ENCODE results near the gene RAPGEF6.
"Not testable (repeated sequence)": the region's sequence is repeated elsewhere in the genome, so short reads cannot be mapped to it uniquely, and the experiment has no call there.

The RAPGEF6 gene

DNA sequence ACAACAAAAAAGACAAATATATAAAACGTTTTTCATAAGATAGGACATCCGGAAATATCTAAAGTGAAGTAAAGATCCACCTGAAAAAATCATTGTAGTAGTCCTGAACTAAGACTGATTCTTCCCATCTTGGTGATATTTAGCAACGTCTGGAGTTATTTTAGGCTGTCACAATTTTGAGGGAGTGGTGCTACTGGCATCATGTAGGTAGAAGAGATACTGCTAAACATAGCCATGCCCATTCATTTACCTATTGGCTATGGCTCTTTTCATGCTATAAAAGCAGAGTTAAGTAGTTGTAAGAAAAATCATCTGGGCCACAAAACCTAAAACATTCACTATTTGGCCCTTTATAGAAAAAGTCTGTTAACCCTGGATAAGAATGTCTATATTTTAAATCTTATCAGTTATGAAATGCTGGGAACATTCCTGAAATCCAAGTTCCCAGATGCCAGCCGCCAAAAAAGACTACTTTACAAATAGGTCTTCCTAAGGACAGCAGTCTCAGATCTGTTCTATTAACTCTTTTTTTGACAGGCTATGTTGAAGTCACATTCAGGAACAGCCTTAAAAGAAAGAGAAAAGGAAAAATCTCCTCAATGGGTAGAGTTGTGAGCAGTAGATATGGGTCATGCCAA is 27.0 kb downstream of the RAPGEF6 start:
- no peak for DNase-seq

DNA sequence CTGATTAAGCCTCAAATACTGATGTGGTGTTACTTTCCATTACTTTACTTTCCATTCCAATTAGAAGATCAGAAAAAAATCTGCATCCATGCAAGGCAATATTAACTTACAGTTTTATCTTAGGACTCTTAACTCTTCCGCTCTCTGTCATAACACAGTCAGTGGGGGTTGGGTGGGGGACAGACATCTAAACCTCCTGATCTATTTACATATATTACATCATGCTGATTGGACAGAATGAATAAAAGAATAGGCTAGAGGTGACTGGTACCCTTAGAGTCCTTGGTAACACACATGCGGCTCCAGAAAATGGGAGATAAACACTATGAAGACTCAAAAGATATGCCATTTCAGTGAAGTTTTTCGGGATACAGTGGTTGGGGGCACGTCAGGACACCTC is 27.6 kb downstream of the RAPGEF6 start:
- no peak for DNase-seq

DNA sequence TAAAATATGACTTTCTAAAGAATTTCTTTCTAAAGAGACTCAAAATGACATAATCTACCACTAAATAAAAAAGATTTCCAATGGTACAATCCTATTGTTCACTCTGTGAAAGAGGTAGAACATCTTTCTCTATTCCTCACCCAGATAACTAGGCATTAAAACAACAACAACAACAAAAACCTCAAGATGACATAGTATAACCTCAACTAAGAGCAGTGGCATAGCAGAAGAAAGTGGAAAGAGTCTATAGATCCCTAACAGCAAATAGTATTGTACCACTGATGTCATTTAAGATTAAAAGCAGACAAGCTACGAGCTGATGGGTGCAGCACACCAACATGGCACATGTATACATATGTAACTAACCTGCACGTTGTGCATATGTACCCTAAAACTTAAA is 29.9 kb downstream of the RAPGEF6 start:
- DNase-seq = no peak

DNA sequence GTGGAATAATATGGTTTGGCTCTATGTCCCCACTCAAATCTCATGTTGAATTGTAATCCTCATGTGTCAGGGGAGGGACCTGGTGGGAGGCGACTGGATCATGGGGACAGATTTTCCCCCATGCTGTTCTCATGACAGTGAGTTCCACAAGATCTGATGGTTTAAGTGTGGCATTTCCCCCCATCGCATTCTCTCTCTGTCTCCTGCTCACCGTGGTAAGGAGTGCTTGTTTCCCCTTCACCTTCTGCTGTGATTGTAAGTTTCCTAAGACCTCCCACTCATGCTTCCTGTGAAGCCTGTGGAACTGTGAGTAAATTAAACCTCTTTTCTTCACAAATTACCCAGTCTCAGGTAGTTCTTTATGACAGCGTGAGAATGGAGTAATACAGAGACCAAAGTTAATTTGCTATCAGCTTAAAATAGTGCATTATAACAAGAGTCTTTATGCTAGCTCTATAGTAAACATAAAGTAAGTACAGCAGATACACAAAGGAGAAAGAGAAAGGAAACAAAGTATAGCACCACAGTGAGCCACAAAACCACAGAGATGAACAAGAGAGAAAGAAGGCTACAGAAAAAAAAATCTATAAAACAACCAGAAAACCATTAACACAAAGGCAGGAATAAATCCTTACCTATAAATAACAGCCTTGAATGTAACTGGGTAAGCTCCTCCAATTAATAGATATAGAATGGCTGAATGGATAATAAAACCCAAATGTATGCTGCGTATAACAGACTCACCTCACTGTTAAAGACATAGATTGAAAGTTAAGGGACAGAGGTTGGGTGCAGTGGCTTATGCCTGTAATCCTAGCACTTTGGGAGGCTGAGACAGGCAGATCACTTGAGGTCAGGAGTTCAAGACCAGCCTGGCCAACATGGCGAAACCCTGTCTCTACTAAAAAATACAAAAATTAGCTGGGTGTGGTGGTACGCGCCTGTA is 39.7 kb downstream of the RAPGEF6 start:
- DNase-seq = no peak

DNA sequence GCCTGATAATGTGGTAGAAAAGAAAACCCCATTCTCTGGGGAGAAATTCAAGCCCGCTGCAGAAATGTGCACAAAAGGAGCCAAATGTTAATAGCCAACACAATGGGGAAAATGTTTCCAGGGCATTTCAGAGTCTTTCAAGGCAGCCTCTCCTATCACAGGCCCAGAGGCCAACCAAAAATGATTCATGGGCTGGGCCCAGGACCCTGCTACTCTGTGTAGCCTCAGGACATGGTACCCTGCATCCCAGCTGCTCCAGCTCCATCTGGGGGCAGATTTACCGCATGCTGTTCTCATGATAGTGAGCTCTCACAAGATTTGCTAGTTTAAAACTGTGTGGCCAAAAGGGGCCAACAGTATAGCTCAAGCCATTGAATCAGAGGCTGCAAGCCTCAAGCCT is 41.1 kb downstream of the RAPGEF6 start:
- no peak for DNase-seq

DNA sequence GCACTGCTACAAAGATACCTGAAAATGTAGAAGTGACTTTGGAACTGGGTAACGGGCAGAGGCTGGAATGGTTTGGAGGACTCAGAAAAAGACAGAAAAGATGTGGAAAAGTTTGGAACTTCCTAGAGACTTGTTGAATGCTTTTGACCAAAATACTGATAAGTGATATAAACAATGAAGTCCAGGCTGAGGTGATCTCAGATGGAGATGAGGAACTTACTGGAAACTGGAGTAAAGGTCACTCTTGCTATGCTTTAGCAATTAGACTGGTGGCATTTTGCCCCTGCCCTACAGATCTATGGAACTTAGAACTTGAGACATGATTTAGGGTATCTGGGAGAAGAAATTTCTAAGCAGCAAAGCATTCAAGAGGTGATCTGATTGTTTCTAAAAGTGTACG is 41.6 kb downstream of the RAPGEF6 start:
- not testable (repeated sequence) for DNase-seq

DNA sequence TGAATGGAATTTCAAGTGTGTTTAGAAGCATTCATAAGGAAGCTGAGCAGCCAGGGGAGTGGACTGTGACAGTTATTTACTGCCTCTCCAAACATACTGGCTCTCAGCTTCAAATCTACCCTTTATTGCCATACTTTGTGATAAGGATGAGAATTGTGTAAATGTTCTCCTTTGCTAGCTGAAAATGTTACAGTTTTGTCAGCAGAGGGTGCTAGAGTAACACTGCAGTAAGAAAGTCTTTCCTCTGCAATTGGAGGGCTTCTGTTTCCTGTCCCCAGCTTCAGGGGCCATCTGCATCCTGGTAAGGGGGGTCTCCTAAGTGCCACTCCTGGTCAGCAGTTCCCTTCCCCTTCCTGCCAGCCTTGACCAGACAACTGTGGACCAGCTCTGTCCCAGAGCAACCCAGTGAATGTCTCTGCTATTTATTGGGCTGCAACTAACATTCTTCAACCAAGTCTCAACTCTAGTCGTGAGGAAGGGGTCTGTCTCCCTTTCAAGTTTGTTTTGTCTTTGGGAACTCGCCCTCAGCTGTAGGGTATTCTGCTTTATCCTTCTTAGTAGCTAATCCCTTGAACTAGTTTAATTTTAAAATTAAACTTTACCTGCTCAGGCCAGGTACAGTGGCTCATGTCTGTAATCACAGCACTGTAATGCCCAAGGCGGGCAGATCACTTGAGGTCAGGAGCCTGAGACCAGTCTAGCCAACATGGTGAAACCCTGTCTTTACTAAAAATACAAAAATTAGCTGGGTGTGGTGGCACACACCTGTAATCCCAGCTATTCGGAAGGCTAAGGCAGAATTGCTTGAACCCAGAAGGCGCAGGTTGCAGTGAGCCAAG is 45.3 kb downstream of the RAPGEF6 start:
- no peak for DNase-seq

DNA sequence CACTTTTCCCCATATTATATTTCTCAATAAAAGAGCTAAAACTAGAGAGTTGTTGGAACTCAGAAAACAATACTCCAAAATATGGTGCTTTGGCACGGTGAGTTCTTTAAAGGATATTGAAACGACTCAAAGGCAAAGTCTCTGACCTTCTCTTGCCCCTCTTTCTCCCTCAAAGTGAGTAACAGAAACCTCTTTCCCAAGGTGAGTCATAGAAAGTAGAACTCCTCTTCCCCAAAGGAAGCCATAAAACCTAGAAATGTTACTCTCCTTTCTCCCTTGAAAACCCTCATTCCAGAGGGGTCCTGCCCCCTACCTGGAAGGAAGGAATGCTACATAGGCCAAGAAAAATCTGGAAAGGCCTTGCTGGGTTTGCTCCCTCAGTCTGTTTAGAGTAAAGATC is 47.5 kb downstream of the RAPGEF6 start:
- no peak for DNase-seq

DNA sequence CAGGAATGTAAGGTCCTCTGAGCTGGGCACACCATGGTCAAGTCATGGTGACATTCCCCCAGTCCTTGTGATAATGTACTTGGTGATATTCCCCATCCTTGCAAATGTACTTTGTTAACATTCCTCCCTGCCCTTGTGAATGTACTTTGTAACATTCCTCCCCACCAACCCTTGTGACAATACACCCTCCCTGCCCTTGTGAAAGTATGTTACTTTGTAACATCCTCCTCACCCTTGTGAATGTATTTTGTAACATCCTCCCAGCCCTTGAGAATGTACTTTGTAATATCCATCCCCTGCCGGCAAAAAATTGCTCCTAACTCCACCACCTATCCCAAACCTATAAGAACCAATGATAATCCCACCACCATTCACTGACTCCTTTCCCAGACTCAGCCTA is 53.3 kb downstream of the RAPGEF6 start:
- no peak for DNase-seq

DNA sequence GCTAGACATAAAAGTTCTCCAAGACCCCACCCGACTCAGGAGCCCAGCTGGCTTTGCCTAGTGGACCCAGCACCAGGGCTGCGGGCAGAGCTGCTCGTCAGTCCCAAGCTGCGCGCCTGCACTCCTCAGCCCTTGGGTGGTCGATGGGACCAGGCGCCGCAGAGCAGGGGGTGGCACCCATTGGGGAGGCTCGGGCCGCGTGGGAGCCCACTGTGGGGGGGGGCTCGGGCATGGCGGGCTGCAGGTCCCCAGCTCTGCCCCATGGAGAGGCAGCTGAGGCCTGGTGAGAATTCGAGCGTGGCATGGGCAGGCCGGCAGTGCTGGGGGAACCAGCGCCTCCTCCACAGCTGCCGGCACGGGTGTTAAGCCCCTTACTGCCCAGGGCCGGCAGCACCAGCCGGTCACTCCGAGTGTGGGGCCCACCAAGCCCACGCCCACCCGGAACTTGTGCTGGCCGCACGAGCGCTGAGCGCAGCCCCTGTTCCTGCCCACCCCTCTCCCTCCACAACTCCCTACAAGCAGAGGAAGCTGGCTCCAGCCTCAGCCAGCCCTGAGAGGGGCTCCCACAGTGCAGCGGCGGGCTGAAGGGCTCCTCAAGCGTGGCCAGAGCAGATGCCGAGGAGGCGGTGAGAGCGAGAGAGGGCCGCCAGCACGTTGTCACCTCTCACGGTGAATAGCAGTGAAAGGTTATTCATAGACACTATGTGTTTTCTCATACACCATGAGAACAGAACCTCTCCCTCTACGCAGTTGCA is 54.9 kb downstream of the RAPGEF6 start:
- no peak for DNase-seq

DNA sequence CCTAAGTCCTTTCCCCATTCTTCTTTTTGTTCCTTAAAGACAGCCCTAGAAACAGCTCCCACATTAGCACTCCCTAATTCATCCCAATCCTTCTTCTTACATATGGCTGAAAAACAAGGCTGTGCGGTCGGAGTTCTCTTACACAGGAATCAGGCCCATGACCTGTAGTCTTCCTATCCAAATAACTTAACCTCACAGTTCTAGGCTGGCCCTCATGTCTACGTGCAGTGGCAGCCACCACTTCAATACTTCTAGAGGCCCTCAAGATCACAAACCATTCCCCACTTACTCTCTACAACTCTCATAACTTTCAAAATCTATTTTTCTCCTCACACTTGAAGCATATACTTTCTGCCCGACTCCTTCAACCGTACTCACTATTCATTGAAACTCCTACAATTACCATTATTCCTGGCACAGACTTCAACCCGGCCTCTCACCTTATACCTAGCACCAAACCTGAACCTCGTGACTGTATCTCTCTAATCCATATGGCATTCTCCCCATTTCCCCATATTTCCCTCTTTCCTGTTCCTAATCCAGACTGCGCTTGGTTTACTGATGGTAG is 59.3 kb downstream of the RAPGEF6 start:
- DNase-seq = no peak

DNA sequence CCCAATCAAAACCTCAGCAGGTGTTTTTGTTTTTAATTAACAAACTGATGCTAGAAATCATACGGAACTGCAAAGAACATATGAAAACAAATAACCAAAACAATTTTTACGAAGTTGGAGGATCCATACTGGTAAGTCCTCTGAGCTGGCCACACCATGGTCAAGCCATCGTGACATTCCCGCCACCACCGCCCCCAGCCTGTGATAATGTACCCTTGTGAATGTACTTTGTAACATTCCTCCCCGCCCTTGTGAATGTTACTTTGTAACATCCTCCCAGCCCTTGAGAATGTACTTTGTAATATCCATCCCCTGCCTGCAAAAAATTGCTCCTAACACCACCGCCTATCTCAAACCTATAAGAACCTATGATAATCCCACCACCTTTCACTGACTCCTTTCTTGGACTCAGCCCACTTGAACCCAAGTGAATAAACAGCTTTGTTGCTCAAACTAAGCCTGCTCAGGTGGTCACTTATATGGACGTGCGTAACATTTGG is 63.3 kb downstream of the RAPGEF6 start:
- DNase-seq = no peak

DNA sequence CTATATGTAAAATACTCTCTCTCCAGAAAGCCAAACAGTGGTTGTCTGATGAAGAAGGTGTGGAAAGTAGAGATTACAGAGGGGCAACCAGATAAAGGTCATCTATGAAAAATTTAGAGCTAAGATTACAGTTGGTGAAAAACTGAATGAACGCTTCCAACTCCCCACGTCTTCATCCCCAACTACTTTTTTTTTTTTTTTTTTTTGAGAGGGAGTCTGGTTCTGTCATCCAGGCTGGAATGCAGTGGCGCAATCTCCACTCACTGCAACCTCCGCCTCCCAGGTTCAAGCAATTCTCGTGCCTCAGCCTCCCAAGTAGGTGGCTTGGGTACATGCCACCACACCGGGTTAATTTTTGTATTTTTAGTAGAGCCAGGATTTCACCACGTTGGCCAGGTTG is 64.3 kb downstream of the RAPGEF6 start:
- no peak for DNase-seq

DNA sequence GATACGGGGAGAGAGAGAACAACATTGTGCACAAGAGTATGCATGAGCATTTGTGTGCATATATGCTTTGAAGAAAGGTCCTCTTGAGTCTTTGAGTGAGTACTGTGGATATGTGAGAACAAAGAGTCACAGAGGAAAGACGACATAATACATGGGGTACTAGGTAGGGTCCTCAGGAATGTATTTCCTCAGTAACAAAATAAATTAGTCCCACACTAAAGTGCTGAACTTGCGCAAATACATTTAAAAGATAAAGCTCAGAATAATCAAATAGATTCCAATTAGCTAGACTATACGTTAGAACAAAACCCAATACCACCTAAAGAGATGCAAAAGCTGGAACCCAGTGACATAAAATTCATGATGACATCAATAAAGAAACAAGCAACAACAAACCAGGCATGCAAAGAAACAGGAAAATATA is 70.8 kb downstream of the RAPGEF6 start:
- DNase-seq = no peak

DNA sequence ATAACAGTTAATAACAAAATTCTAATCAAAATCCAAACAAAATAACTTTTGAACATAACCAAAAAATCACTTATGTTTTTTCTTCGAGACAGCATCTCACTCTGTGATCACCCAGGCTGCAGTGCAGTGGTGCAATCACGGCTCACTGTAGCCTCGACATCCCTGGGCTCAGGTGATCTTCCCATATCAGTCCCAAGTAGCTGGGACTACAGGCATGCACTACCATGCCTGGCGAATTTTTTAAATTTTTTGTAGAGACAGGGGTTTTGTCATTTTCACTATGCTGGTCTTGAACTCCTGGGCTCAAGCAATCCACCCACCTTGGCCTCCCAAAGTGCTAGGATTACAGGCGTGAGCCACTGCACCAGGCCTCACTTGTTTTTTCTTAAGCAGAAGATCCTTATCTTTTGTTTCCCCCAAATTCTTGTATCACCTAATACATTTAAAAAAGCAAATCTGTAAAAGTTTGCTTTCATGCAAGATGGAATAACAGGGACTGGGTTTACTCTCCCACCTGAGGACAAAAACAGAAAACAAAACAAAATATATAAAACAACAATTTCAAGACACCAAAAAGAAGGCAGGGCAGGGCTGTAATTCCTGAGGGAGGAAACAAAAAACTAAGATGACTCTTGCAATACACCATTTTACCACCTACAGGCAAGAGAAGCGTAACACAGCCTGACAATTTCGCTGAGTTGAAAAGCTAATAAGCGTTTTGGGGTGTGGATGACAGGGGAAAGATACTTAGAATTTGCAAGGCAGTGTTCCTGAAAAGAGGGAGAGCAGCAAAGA is 71.4 kb downstream of the RAPGEF6 start:
- no peak for DNase-seq

DNA sequence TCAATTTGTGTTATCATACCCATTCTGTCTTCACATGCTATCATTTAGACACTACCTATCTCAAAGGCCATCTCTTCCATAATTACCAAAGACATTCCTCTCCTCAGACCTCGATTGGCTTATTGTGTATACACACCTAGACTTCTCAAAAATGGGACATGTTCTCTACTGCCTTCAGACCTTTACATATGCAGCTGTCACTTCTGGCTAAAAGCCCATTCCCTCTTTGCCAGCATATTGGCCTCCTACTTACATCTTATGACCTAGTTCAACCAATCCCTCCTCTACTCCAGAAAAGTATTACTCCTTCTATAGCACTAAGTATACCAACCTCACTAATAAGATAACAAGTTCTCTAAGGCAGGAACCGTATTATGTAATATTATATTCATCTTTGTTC is 84.4 kb downstream of the RAPGEF6 start:
- DNase-seq = no peak

DNA sequence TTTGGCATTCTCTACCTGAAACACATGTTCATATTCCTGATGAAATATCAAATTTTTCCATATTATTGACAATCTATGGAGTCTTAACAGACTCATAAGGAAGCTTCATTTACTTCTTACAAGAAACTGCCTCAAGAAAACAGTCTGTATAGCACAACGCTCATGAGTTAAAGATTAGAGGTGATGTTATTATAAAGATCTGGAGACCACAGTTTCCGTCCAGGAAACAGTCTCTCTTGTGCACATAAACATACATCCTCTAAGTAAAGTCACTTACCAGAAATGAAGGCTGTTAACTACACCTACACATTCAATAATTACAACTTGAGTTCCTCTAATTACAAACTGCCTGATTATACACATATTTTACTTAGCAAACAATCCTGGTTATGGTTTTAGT is 86.9 kb downstream of the RAPGEF6 start:
- DNase-seq = no peak

DNA sequence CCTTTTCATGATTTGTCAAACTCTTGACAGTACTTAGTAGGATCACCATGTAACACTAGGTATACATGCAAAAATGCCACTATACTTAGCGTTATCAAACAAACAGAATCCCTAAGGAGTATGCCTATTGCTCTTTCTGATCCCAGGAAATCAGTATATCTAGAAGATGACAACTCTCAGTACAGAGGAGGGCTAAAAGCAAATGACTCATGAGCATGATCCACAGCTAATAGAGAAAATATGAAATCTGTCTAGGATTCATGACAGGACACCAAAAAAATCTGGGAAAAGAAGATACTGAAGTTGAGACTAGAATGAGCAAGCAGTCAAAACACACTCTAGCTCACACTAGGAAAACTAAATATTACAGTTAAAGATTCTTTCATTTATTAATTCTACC is 89.2 kb downstream of the RAPGEF6 start:
- DNase-seq = no peak

DNA sequence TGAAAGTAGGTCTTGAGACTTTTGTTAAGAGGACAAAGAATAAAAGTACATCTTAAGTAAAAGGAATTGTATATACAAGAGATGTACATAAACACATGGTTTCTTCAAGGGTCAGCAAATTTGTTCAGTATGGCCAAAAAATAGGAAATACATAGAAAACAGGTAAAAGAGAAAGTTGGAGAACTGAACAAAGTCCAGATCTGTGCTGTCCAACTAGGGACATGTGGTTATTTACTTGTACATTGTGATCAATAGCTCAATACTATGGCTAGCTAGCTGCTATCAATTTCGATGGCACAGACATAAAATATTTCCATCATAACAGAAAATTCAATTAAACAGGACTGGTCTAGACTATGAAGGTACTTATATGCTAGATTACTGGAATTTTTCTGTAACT is 92.3 kb downstream of the RAPGEF6 start:
- no peak for DNase-seq

DNA sequence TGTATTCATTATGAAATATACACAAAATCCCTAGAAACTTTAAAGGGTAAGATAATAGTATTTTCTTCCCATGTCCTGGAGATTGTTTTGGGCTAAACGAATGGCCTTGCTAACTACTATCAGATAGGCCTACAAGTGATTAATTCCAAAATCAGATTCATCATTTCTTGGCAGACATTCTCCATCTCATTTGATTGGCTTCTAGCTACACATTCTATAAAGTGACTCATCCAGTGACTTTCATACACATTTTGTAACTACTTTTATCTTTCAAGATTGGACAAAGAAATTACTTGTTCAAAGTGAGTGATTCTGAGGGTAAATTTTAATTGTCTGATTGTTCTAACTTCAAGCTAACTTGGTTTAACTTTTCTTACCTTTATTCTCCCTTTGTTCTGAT is 93.3 kb downstream of the RAPGEF6 start:
- DNase-seq = no peak

DNA sequence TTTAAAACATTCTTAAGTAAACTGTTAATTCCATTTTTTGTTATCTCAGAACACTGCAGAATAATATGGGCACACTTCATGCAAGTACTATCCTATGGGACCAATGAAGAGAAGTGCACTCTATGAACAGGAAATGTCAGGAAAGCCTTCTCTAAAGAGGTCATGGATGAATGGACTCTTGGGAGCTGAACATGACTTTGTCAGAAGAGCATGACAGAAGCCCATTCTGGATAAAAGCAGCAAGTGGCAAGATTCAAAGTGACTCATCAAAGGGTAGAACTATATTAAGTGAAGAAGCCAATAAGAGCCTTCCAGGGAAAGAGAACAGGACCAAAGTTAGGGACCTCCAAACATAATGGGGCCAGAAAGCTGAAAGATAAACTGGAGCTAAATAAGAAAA is 94.0 kb downstream of the RAPGEF6 start:
- DNase-seq = no peak
